ENCODE measurements around the gene LRRC4B.

Gene LRRC4B

GRCh38 chr19:50501568-50502475 lies 66.4 kb downstream of the LRRC4B start:
- no peak for DNase-seq

DNA sequence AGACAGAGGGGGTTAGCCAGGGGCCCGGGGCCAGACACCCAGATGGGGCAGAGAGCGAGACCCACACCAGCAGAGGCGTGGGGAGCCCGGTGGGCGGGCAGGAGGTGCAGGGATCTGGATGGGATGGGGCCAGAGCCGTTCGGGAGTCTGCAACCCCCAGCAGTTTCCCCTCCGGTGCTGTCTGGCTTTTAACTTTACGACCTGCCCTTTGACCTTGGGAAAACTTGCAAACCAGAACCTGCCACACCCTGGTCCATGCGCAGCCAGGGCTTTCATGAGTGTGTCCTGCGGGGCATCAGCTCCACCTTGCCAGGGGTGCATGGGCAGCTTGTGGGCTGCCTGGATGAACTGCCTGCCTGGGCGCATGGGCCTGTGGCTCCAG lies 67.1 kb downstream of the LRRC4B start:
- DNase-seq: no peak

- DNase-seq: no peak
Observed at GRCh38 chr19:50500753-50501151, 67.5 kb downstream of the LRRC4B start.

GRCh38 chr19:50500060-50500752 lies 68.0 kb downstream of the LRRC4B start:
- DNase-seq: no peak

GRCh38 chr19:50498219-50499056 lies 69.8 kb downstream of the LRRC4B start:
- no peak for DNase-seq

- DNase-seq: no peak
Observed at GRCh38 chr19:50497022-50497405, 71.2 kb downstream of the LRRC4B start.

DNA sequence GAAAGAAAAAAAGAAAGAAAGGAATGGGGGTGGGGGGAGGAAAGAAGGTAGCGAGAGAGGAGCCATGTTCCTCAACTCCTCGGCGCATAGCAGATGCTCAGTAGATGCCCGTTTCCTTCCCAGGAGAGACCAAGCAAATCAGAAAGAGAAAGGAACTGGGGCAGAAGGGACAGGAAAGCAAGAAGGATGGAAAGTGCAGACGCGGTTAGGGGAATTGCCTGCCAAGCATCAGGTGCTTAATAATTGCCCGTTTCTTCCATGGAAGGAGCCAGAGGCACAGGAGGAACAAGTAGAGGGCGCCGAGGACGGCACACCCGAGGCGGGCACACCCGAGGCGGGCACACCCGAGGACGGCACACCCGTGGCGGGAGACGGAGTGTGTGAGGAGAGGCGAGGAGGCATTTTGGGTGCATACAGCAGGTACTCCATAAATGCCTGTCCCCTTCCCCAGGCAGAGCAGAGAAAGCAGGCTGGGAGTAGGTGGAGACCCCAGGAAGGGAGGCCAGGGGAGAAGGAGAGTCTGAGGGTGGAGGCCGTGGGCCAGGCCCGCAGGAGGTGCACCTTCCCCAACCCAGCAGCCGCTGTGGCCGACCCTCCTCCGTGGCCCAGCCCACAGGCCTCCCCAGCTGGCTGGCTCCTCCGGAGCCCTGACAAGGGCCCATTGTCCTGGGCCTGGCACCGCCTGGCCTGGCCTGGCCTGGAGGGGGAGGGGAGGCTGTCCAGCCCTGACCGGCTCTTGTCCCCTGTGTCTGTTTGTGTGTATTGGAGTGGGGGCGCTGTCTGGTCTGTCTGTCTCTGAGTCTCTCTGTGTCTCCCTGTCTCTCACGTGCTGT lies 71.8 kb downstream of the LRRC4B start:
- DNase-seq: no peak

- DNase-seq: no peak
Observed at GRCh38 chr19:50495020-50495531, 73.2 kb downstream of the LRRC4B start.

DNA sequence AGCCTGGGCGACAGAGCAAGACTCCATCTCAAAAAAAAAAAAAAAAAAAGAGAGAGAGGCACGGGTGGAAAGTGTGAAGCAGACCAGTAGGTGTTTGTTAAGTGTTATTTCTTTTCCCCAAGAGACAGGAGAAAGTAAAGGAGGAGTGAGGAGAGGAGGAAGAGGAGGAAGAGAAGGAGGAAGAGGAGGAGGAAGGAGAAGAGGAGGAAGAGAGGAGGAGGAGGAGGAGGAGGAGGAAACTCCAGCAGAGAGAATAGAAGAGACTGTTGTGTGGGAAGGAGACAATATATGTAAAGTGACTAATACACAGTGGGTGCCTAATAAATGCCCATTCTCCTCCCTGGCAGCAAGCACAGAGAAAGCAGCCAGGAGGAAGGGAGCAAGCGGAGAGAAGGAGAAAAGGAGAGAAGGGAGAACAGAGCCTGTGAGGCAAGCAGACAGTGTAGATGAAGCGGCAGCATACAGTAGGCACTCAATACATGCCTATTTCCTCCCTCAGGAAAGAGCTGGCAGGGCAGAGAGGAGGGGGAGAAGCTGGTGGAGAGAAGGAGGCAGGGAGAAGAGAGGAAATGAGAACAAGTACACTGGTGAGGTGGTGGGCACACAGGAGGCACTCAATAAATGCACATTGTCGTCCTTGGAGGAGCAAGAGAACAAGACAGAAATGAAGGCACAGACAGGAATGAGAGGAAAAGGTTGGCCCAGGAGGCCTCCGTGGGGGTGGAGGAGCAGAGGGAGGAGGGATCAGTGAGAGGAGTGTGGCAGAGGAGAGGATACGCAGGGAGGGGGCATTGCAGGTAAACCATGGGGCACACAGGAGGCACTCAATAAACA lies 73.8 kb downstream of the LRRC4B start:
- no peak for DNase-seq

DNA sequence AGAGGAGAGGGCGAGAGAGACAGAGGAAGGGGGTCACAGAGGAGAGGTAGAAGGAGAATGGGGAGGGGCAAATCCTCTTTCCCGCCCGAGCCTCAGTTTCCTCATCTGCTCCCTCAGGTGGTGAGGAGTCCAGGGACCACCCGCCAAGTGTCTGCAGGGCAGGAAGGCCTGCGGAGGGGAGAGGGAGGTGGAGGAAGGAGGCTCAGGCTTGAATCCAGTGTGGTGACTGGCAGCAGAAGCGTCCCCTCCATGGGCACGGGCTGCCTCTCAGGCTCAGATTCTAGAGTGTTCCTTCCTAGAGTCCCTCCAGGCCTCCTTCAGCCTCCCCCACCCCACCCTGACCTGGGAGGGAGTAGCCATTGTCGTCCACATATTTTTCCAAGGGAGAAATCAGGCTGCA lies 75.1 kb downstream of the LRRC4B start:
- no peak for DNase-seq

DNA sequence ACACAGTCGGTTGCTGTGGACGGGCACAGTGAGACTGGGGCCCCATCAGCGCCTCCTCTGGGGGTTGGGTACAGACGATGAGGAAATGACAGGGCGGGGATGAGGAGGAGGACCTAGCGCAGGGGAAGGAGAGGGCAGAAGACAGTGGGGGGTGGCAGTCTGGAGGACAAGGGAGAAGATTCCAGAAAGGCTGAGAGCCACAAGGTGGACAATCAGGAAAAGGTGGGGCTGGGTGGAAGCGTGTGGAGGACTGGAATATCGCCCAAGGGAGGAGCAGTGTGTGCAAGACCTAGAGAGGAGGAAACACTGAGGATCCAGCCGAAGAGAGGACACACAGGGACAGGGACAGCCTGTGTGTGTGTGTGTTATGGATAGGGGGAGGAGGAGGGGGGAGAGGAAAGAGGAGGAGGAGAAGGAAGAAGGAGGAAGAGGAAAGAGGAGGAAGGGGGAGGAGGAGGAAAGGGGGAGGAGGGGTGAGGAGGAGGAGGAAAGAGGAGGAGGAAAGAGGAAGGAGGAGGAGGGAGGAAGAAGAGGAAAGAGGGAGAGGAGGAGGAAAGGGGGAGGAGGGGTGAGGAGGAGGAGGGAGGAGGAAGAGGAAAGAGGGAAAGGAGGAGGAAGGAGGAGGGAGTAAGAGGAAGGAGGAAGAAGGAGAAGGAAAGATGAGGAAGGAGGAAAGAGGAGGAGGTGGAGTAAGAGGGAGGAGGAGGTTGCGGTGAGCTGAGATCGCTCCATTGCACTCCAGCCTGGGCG lies 75.8 kb downstream of the LRRC4B start:
- peak in 1 of 2 donors; percentile 25 for DNase-seq

- no peak for DNase-seq
Observed at GRCh38 chr19:50490991-50491472, 77.2 kb downstream of the LRRC4B start.

- DNase-seq: no peak
Observed at GRCh38 chr19:50490411-50490811, 77.8 kb downstream of the LRRC4B start.

- DNase-seq: no peak
Observed at GRCh38 chr19:50489461-50490011, 78.7 kb downstream of the LRRC4B start.

DNA sequence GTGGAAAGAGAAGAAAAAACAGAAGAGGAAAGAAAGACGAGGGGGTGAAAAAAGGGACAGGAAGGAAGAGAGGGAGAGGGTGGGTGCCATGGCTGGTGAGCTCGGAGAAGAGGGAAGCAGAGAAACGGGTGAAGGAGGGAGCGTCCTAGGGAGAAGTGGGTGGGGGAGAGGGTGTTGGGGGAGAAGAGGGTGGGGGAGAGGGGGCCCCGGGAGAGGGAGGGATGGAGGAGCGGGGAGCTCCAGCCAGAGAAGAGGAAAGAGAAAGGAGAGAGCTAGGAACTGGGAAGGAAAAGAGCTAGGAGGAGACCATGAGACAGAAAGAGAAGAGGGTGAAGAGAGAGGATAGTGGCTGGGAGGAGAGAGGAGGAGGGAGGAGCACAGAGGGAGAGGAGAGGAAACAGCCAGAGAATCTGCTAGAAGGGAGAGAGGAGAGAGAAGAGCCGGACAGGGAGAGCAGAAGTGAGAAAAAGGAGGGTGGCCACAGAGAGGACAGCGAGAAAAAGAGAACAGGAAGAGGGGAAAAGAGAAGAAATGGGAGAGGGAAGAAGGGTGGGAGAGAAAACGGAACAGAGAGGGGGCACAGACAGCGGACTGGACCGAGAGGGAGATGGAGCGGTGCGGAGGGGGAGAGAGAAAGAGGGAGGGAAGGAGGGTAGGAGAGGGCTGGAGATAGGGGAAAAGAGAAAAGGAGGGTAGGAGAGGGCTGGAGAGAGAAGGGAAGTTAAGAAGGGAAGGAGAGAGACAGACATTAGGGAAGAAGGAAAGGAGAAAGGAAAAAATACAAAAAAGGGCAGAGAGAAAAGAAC lies 79.6 kb downstream of the LRRC4B start:
- DNase-seq: peak in 1 of 2 donors; percentile 12

GRCh38 chr19:50486823-50487515 lies 81.3 kb downstream of the LRRC4B start:
- peak; percentile 23 to 50 for DNase-seq

- no peak for DNase-seq
Observed at GRCh38 chr19:50485284-50485955, 82.8 kb downstream of the LRRC4B start.

DNA sequence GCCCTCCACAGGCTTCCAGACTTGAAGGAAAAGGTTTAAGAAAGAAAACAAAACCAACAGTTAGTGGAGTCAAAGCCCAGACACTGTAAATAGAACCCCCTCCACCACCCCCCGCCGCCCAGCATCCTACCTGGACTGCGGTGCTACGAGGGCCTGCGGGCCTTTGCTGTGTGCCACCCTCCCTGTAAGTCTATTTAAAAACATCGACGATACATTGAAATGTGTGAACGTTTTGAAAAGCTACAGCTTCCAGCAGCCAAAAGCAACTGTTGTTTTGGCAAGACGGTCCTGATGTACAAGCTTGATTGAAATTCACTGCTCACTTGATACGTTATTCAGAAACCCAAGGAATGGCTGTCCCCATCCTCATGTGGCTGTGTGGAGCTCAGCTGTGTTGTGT lies 85.3 kb downstream of the LRRC4B start:
- DNase-seq: no peak

All from inflammatory macrophage treated with lipopolysaccharide for 1 hour (primary cell).